Stomach (tissue), 4 donors: ENCODE data around the gene TRAK1.

ENCODE experiments used
- POLR2A ChIP-seq, 4 donors: fragments of 450-650 bp; IDR thresholded peaks; one replicate each; pipeline ENCODE4 v1.6.1; 2016; ENCODE audit warnings: antibody characterized with exemption in 4 of 4, control low read depth in 2 of 4, mild to moderate bottlenecking in 1 of 4, moderate library complexity in 1 of 4
- TF ChIP-seq, protein P1 (sequence below), 7 experiments: fragments of 450-650 bp in 4 of 7; fragments of 200-600 bp in 3 of 7; sonication (generic) in 3 of 7; IDR thresholded peaks; one replicate each; pipeline ENCODE4 v1.5.1; 2016 to 2019; ENCODE audit warnings: antibody characterized with exemption in 7 of 7, control low read depth in 2 of 7, mild to moderate bottlenecking in 1 of 7

- TF ChIP-seq, protein P1, sequence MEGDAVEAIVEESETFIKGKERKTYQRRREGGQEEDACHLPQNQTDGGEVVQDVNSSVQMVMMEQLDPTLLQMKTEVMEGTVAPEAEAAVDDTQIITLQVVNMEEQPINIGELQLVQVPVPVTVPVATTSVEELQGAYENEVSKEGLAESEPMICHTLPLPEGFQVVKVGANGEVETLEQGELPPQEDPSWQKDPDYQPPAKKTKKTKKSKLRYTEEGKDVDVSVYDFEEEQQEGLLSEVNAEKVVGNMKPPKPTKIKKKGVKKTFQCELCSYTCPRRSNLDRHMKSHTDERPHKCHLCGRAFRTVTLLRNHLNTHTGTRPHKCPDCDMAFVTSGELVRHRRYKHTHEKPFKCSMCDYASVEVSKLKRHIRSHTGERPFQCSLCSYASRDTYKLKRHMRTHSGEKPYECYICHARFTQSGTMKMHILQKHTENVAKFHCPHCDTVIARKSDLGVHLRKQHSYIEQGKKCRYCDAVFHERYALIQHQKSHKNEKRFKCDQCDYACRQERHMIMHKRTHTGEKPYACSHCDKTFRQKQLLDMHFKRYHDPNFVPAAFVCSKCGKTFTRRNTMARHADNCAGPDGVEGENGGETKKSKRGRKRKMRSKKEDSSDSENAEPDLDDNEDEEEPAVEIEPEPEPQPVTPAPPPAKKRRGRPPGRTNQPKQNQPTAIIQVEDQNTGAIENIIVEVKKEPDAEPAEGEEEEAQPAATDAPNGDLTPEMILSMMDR (IDR thresholded peaks at IDR 0.05): no peak
- no peak for TF ChIP-seq POLR2A (IDR thresholded peaks at IDR 0.05)
Measured at GRCh38 chr3:42070524-42070923, 20.6 kb upstream of the TRAK1 start.
